Measurements from ENCODE around the gene GSC2.

DNA sequence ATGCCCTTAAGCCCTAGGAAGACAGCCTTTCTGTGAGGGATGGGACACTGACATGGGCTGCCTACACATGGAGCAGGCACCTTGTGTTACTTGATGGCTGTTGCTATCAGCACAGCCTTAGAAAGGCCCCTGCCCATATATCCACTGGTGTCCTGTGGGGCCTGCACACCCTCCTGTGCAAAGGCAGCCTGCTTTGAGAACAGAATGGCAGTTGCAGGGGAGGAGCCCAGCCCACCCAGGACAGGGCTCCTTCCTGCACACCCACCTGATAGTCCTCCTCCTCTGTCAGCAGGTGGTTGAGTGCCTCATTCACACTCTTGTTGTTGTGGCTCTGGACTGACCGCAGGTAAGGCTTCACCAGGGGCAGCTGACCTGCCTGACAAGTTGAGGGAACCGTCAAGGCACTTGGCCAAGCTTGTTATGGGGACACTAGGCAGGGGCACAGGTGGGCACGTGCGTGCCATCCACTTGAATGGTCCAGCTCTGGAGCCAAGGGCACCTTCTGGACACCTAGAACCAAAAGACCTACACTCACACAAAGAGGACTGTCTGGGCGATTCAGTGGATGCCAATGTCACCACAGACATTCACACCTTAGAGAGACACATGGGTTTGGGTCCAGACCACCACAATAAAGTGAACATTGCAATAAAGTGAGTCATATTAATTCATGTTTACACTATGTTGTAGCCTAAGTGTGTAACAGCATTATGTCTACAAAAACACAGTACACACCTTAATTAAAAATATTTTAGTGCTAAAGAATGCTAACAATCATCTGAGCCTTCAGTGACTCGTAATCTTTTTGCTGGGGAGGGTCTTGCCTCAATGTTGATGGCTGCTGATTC lies 37.8 kb upstream of the GSC2 start:
- no peak for TF ChIP-seq TARDBP (IDR thresholded peaks at IDR 0.05)
- no peak for TF ChIP-seq FOXM1 (IDR thresholded peaks at IDR 0.05; ENCODE audit: borderline replicate concordance)
- no peak for TF ChIP-seq SP1 (IDR thresholded peaks at IDR 0.05)
- TF ChIP-seq NFRKB (IDR thresholded peaks at IDR 0.05) = no peak
- no peak for TF ChIP-seq SUZ12 (IDR thresholded peaks at IDR 0.05)
- no peak for TF ChIP-seq PKNOX1 (IDR thresholded peaks at IDR 0.05)
